GM18511 (cell line): Measurements from ENCODE around the gene RUBCN.
A peak's percentile ranks its signal among the peaks of the same experiment; 100 is the strongest.
"Not testable (repeated sequence)": the region's sequence is repeated elsewhere in the genome, so short reads cannot be mapped to it uniquely, and the experiment has no call there.

Experiments
- ATAC-seq: cut with Tn5 transposase; IDR thresholded peaks from one replicate; pipeline ENCODE4 v1.9.1; 2021; ENCODE audit warnings: mild to moderate bottlenecking, moderate library complexity; ENCODE audit not compliant: unreplicated experiment

Gene RUBCN

DNA sequence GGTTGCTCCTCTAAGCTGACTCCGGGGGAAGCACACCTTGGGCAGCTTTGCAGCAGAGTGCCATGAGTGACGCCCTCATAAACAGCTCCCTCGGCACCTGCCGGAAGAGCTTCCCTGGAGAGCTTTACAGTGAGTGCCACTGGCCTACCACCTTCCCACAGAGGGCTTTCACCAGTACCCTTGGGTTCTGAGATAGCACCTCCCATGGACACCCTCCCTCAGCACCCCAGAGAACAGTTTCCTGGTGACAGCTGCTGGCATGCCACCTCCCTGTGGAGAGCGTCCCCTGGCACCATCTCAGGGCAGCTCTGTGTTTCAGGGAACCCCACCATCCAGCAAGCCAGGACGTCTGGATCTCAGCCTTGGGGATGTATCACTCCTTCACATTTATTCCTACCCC is 49.1 kb downstream of the RUBCN start:
- ATAC-seq = no peak

- no peak for ATAC-seq
Measured at GRCh38 chr3:197686899-197687298, 49.8 kb downstream of the RUBCN start.

DNA sequence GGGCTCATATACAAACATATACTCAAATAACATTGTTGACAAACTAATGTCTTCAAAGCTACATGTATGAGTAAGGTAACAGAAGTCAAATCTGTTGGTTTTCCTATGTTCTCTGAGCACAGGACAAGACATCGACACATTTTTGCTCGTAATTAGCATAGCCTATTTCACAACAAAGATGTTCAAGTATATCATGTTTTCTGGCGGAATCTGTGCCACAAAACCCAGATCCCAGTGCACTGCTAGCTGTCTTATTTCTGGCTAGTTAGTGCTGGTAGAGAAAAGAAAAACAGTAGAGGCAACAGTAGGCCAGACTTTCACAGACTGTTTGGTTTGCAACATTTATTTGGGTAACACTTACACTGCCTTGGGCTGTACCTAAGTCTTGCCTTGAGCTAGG is 51.2 kb downstream of the RUBCN start:
- no peak for ATAC-seq

DNA sequence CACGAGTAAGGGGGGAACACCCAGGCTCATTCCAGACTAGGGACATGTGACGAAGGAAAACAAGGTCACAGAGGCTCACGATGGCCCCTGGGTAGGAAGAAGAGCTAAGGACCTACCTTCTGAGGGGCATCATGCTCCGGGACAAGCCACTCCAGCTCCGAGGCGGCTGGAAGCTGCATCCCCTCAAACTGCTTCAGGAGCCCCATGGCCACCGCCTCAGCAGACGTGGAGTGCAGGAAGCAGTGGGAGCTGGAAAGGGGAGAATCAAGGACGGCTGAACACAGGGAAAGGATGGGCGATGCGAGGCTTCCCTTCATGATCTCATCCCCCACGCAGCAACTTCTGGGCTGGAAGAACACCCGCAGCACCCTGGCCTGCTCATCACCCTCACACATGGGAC is 53.5 kb downstream of the RUBCN start:
- no peak for ATAC-seq

- ATAC-seq = no peak
Measured at GRCh38 chr3:197682713-197683112, 54.0 kb downstream of the RUBCN start.

- no peak for ATAC-seq
Measured at GRCh38 chr3:197680955-197681521, 55.7 kb downstream of the RUBCN start.

- no peak for ATAC-seq
Measured at GRCh38 chr3:197675951-197676350, 60.8 kb downstream of the RUBCN start.

DNA sequence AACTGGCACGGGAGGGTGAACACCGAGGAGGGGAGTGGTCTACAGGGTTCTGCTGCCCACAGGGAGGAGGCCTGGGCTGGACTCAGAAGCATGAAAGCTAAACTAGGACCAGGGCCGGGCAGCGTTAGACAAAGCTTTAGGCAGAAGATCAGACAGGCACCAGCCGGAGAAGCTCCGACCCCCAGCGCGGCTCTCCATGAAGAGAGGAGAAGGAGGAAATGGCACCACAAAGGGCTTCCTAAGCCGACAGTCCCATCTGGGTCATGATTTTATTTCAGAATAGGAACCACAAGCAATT is 61.2 kb downstream of the RUBCN start:
- no peak for ATAC-seq

GRCh38 chr3:197674741-197675562 is 61.8 kb downstream of the RUBCN start:
- no peak for ATAC-seq

- no peak for ATAC-seq
Measured at GRCh38 chr3:197673170-197673569, 63.5 kb downstream of the RUBCN start.

- ATAC-seq = no peak
Measured at GRCh38 chr3:197670361-197670760, 66.3 kb downstream of the RUBCN start.

DNA sequence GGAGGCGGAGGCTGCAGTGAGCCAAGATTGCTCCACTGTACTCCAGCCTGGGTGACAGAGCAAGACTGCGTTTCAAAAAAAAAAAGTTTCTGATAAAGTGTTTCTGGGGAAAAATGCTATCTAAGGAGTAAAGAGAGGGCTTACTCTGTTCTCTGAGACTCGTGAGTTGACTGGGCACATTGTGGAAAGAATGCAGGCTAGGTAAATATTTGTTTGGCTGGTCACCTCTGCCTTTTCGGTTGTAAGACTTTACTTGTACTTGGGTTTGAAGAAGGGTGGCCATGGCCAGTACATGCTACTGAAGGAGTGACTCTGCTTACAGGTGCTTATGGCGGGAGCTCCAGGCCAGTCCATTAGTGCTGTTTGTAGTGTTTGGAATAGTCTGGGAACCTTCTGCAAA is 68.7 kb downstream of the RUBCN start:
- no peak for ATAC-seq

GRCh38 chr3:197667293-197667692 is 69.4 kb downstream of the RUBCN start:
- not testable (repeated sequence) for ATAC-seq

GRCh38 chr3:197666221-197666842 is 70.4 kb downstream of the RUBCN start:
- not testable (repeated sequence) for ATAC-seq

- peak; percentile 12 for ATAC-seq
Measured at GRCh38 chr3:197665549-197665948, 71.2 kb downstream of the RUBCN start.

GRCh38 chr3:197665142-197665491 is 71.6 kb downstream of the RUBCN start:
- peak; percentile 96 for ATAC-seq

- ATAC-seq = peak; percentile 72
Measured at GRCh38 chr3:197664414-197665141, 72.1 kb downstream of the RUBCN start.

GRCh38 chr3:197663367-197664140 is 73.2 kb downstream of the RUBCN start:
- not testable (repeated sequence) for ATAC-seq

- not testable (repeated sequence) for ATAC-seq
Measured at GRCh38 chr3:197662352-197662751, 74.4 kb downstream of the RUBCN start.

DNA sequence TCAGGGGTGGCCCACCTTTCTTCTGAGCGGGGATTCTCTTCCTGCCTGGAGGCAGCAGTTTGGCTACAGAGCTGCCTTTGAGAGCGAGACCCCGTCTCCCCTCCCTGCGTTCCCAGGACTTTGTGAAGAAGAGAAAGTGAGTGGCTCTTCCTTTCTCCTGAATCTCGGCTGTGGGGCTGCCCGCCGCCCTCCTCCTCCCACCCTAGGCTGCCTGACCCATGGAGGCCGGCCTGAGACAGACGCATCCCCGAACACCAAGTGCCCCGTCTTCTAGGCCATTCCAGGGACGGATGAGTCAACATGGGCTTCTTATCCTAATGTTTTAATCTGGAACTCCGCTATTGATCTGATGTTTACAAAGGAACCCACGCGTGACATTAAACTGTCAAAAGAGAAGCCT is 74.8 kb downstream of the RUBCN start:
- not testable (repeated sequence) for ATAC-seq
